ENCODE results near the gene MIAT. TPM values are rescaled to one million over a fixed set of nuclear protein-coding genes. Genes with fewer than 3 reads are reported as not detected.

Gene MIAT
- total and polyA plus RNA-seq, 2 of the 4 experiments (the other 2 are of a cell fraction): 0.54 to 0.65 TPM

DNA sequence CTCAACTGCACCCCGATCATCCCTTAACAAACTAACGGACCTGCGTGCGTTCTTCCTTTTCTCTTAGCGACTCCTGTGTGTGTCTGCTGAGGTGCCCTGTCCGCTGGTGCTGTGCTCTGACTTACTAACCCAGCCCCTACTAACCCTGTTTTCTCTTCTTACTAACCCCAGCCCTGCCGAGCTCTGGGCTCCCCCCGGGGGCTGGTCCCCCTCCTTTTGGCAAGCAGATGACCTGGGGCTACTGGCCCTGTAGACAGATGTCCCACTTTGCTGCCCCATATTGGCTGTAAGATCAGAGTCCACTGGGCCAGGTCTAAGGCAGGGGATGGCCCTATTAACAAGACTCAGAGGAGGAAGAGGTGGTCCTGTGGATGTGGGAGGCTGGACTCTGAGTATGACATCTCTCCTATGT lies 14.7 kb downstream of the MIAT start (continued):
- TF ChIP-seq, protein P1, sequence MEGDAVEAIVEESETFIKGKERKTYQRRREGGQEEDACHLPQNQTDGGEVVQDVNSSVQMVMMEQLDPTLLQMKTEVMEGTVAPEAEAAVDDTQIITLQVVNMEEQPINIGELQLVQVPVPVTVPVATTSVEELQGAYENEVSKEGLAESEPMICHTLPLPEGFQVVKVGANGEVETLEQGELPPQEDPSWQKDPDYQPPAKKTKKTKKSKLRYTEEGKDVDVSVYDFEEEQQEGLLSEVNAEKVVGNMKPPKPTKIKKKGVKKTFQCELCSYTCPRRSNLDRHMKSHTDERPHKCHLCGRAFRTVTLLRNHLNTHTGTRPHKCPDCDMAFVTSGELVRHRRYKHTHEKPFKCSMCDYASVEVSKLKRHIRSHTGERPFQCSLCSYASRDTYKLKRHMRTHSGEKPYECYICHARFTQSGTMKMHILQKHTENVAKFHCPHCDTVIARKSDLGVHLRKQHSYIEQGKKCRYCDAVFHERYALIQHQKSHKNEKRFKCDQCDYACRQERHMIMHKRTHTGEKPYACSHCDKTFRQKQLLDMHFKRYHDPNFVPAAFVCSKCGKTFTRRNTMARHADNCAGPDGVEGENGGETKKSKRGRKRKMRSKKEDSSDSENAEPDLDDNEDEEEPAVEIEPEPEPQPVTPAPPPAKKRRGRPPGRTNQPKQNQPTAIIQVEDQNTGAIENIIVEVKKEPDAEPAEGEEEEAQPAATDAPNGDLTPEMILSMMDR (conservative IDR thresholded peaks at IDR 0.05; ENCODE audit: low read depth, low read length): no peak
- TF ChIP-seq BHLHE40 (IDR thresholded peaks at IDR 0.05; ENCODE audit: low read depth, low read length): no peak
- TF ChIP-seq CEBPB (IDR thresholded peaks at IDR 0.05; ENCODE audit: low read depth, low read length): no peak

Data from IMR-90 (cell line).